ENCODE data around the gene GALNT10. TPM values are rescaled to one million over a fixed set of nuclear protein-coding genes. Genes with fewer than 3 reads are reported as not detected.

Gene GALNT10
- total and polyA plus RNA-seq, 9 of the 15 experiments (the other 6 are each of a cell fraction or from before 2014, with no cell fraction given): 4.6 to 37.1 (median 13.3) TPM

GRCh38 chr5:154403234-154403633, 212.7 kb downstream of the GALNT10 start (continued):
- TF ChIP-seq, protein P1, sequence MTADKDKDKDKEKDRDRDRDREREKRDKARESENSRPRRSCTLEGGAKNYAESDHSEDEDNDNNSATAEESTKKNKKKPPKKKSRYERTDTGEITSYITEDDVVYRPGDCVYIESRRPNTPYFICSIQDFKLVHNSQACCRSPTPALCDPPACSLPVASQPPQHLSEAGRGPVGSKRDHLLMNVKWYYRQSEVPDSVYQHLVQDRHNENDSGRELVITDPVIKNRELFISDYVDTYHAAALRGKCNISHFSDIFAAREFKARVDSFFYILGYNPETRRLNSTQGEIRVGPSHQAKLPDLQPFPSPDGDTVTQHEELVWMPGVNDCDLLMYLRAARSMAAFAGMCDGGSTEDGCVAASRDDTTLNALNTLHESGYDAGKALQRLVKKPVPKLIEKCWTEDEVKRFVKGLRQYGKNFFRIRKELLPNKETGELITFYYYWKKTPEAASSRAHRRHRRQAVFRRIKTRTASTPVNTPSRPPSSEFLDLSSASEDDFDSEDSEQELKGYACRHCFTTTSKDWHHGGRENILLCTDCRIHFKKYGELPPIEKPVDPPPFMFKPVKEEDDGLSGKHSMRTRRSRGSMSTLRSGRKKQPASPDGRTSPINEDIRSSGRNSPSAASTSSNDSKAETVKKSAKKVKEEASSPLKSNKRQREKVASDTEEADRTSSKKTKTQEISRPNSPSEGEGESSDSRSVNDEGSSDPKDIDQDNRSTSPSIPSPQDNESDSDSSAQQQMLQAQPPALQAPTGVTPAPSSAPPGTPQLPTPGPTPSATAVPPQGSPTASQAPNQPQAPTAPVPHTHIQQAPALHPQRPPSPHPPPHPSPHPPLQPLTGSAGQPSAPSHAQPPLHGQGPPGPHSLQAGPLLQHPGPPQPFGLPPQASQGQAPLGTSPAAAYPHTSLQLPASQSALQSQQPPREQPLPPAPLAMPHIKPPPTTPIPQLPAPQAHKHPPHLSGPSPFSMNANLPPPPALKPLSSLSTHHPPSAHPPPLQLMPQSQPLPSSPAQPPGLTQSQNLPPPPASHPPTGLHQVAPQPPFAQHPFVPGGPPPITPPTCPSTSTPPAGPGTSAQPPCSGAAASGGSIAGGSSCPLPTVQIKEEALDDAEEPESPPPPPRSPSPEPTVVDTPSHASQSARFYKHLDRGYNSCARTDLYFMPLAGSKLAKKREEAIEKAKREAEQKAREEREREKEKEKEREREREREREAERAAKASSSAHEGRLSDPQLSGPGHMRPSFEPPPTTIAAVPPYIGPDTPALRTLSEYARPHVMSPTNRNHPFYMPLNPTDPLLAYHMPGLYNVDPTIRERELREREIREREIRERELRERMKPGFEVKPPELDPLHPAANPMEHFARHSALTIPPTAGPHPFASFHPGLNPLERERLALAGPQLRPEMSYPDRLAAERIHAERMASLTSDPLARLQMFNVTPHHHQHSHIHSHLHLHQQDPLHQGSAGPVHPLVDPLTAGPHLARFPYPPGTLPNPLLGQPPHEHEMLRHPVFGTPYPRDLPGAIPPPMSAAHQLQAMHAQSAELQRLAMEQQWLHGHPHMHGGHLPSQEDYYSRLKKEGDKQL (CRISPR knock-in tag; IDR thresholded peaks at IDR 0.05; ENCODE audit: borderline replicate concordance): no peak
- no peak for TF ChIP-seq SFPQ (IDR thresholded peaks at IDR 0.05; ENCODE audit: low read depth, low read length)
- no peak for TF ChIP-seq CHAMP1 (IDR thresholded peaks at IDR 0.05)

Measured in K562 (cell line).